ENCODE results near the gene ZIC1.
A peak's percentile ranks its signal among the peaks of the same experiment; 100 is the strongest.

Gene ZIC1

GRCh38 chr3:147410526-147411237, 1.5 kb downstream of the ZIC1 start:
- no peak for DNase-seq

- no peak for DNase-seq
Measured at GRCh38 chr3:147411238-147411814, 2.2 kb downstream of the ZIC1 start.

GRCh38 chr3:147411815-147412241, 2.7 kb downstream of the ZIC1 start:
- DNase-seq: no peak

GRCh38 chr3:147412261-147412916, 3.2 kb downstream of the ZIC1 start:
- DNase-seq: no peak

GRCh38 chr3:147412917-147413685, 3.9 kb downstream of the ZIC1 start:
- no peak for DNase-seq

GRCh38 chr3:147413686-147414389, 4.7 kb downstream of the ZIC1 start:
- no peak for DNase-seq

- no peak for DNase-seq
Measured at GRCh38 chr3:147414390-147415138, 5.4 kb downstream of the ZIC1 start.

GRCh38 chr3:147415286-147415685, 6.1 kb downstream of the ZIC1 start:
- DNase-seq: no peak

GRCh38 chr3:147415874-147416273, 6.7 kb downstream of the ZIC1 start:
- DNase-seq: no peak

- DNase-seq: no peak
Measured at GRCh38 chr3:147416931-147417330, 7.8 kb downstream of the ZIC1 start.

GRCh38 chr3:147417551-147418295, 8.6 kb downstream of the ZIC1 start:
- DNase-seq: no peak

GRCh38 chr3:147418371-147418781, 9.2 kb downstream of the ZIC1 start:
- no peak for DNase-seq

- peak in 1 of 3 experiments; percentile 23 for DNase-seq
Measured at GRCh38 chr3:147418808-147419701, 9.9 kb downstream of the ZIC1 start.

GRCh38 chr3:147419781-147420224, 10.6 kb downstream of the ZIC1 start:
- DNase-seq: no peak

- DNase-seq: no peak
Measured at GRCh38 chr3:147420353-147421183, 11.4 kb downstream of the ZIC1 start.

- no peak for DNase-seq
Measured at GRCh38 chr3:147421184-147421912, 12.2 kb downstream of the ZIC1 start.

GRCh38 chr3:147422196-147422595, 13.0 kb downstream of the ZIC1 start:
- DNase-seq: no peak

Data from NCI-H1417 (cell line).